HG03095 (cell line): ENCODE measurements around the gene INTS7.
"Not testable (repeated sequence)": the region's sequence is repeated elsewhere in the genome, so short reads cannot be mapped to it uniquely, and the experiment has no call there.

Experiments used
- ATAC-seq: cut with Tn5 transposase; IDR thresholded peaks from one replicate; pipeline ENCODE4 v1.9.1; 2021; ENCODE audit warnings: moderate library complexity; ENCODE audit not compliant: unreplicated experiment

The INTS7 gene

GRCh38 chr1:212039622-212040021 lies 4.3 kb upstream of the INTS7 start:
- no peak for ATAC-seq

GRCh38 chr1:212037900-212038299 lies 2.5 kb upstream of the INTS7 start:
- no peak for ATAC-seq

- ATAC-seq: peak; percentile 7
These were observed 663 bp upstream of the INTS7 start for GRCh38 chr1:212035835-212036605.

DNA sequence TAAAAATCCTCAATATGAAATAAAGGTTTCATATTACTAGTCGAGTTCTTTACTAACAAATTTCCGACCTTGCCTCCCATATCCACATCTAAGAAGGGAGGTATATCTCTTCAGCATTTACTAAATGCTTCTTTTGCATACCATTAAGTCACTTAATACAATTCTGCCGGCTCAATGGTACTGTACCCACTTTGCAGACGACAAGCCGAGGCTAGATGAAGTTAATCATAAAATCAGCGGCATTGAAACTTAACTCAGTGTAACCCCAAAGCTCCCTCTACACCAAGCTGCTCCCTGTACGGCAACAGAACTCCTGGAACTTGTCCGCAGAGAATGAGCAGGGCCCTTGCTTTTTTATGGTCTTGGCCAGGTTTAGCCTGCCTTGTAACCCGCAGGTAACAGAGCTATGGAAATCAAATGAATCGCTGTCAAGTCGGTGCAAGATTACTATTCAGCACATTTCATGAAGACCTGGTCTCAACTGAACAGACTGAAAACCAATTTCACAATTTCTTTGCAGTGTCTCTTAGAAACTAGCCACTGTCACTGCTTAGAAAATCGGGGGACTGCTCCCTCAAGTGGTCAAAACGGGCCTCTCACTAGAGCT lies 738 bp downstream of the INTS7 start:
- peak; percentile 5 for ATAC-seq

DNA sequence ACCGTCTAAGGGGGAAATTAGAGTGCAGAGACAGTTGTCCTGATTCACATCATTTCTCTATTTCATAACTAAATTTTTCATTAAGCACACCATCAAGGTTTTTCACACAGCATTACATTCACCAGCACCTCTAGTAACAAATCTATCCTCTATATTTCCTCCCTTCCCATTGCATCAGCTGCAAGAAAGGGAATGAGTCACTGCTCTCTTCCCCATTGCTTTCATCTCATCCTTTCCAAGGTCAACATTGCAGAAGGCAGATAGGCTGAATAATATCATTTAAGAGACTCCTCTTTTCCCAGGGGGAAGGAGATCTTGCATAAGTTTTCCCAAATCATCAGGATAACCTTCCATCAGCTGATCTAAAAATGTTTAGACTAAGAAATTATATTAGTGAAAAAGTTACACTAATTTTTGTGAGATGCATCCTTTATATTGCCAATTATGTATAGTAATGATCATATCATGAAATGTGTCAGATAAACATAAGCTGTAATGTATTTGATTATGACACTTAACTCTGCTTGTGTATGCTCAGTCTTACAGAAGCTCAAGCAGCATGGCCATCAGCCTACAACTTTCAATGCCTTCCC lies 4.3 kb downstream of the INTS7 start:
- no peak for ATAC-seq

DNA sequence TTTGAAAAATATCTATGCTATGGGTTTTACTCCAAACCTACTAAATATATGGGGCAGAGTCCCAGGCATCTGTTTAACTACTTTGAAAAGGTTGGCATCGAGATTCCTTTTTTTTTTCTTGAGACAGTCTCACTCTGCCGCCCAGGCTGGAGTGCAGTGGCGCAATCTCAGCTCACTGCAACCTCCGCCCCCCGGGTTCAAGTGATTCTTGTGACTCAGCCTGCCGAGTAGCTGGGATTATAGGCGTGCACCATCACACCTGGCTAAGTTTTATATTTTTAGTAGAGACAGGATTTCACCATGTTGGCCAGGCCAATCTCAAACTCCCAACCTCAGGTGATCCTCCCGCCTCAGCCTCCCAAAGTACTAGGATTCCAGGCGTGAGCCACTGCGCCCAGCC lies 7.6 kb downstream of the INTS7 start:
- not testable (repeated sequence) for ATAC-seq

- ATAC-seq: no peak
These were observed 10.7 kb downstream of the INTS7 start for GRCh38 chr1:212024469-212025149.

GRCh38 chr1:212022908-212023307 lies 12.4 kb downstream of the INTS7 start:
- not testable (repeated sequence) for ATAC-seq

- no peak for ATAC-seq
These were observed 13.8 kb downstream of the INTS7 start for GRCh38 chr1:212021563-212021962.

GRCh38 chr1:212020975-212021374 lies 14.4 kb downstream of the INTS7 start:
- no peak for ATAC-seq

- no peak for ATAC-seq
These were observed 21.7 kb downstream of the INTS7 start for GRCh38 chr1:212013672-212014071.

DNA sequence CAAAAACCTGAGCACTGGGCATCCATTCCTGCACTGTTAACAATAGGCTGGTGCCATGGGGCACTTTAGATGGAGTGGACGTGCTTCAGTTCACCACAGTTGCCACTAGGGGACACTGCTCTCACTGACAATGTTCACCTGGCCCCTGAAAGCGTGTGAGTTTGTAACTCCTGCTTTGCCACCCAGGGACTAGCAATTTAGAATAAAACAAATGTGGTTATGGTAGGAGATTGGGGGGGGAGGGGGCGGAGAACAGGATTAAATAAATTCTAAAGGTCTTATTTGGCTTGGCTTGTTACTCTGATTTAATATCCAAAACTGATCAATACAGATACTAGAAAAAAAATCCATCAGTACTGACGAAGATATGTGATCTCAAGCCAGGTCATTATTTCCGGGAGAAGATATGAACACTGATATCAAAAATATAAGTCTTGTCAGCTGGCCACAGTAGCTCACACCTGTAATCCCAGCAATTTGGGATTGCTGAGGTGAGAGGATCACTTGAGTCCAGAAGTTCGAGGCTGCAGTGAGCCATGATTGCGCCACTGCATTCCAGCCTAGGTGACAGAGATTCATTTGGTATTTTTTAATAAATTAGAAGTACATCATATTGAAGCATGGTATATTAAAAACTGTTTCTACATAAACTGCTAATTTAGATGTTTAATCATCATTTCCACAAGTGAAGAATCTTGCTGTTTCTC lies 23.2 kb downstream of the INTS7 start:
- peak; percentile 94 for ATAC-seq

GRCh38 chr1:212010004-212010403 lies 25.4 kb downstream of the INTS7 start:
- no peak for ATAC-seq

DNA sequence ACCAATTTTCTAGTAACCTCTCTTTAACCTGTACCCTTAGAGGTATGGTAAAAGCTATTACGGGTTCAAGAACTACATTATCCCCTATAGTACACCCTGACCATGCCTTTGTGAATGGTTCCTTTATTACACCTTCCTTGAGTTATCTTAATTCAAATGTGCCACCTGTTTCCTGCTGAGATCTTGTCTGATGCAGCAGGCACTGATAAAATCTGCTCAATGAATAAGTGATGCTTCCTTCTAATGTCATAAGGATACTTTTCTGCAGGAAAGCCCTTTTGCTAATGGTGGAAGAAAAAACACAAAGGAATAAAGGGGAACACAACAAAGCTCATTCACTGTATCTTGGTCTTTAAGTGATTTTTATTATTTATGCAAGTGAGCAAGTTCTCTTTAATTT lies 25.8 kb downstream of the INTS7 start:
- no peak for ATAC-seq

DNA sequence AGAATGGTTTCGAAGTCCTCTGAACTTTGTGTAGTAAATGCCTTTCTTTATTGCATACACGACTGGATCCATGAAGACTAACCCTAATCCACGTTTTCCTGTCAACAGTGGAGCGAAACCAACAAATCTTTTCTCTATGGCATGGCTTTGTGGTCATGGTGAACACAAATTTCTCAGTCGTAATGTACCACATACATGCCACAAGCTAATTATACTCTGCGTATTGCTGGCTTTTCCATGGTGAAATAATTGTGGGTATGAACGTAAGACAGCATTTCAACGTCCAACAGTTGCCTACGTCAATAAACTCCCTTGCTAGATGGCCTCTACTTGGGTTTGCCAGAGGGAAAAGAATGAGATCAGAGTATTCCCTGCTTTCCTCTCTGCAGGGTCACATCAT lies 27.5 kb downstream of the INTS7 start:
- no peak for ATAC-seq

- ATAC-seq: no peak
These were observed 28.2 kb downstream of the INTS7 start for GRCh38 chr1:212007178-212007577.

DNA sequence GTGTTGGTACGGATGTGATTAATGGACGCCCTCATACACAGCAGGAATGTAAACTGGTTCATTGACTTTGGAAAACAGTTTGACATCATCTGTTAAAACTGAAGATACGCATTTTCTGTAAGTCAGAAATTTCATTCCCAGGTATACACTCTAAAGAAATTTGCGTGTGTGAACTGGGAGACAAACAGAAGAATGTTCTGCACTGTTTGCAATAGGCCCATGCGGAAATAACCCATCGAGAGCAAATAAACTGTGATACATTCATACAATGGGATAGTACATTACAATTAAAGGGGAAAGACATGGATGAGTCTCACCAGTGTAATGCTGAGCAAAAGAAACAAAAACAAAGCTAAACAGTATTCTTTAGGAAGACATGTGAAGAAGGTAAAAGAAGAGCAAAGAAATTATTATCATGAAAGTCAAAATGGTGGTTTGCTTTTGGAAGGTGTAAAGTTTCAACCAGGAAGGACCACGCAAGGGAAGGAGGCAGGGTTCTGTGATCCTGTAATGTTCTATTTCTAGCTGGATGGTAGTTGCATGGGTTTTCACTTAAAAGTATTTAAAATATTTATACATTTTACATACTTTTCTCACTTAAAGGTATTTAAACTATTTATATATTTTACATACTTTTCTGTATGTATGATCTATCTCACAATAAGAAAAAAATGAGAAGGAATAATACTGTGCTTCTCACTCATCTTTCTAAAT lies 30.3 kb downstream of the INTS7 start:
- ATAC-seq: no peak

DNA sequence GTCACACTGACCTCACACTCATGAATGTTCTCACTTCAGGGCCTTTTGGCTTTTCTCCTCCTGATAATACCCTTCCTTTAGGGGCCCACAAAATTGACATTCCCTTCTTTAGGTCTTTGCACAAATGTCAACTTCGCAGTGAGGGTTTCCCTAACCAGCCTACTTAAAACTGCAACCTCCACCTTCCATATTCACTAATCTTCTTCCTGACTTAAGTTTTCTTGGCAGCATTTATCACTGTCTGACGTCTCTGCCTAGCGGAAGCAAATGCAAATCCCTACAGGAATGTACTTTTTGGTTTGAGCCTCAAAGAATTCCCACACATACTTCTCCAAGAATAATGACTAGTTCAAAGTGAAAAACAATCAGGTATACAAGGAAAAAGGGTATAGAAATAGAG lies 32.8 kb downstream of the INTS7 start:
- no peak for ATAC-seq

GRCh38 chr1:211997426-211997825 lies 37.9 kb downstream of the INTS7 start:
- ATAC-seq: not testable (repeated sequence)

DNA sequence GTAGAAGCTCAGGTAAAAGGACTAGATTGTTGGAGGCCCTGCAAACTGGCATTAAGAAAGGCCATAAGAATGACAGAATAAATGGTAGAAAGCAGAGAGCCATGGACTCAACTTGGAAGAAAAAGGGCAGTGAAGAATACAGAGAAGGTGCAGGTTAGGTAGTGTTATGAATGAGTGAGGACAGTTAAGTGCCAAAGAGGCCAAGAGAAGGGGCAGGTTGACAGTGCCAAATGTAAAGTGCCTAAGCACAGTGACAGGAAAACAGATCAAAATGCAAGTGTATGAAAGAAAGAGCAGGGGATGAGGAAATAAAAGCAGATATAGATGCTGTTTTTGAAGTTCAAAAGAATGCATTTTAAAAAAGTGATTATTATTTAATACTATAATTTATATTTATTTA lies 43.7 kb downstream of the INTS7 start:
- no peak for ATAC-seq
